Activated CD4-positive, alpha-beta T cell treated with anti-CD3 and anti-CD28 coated beads for 48 hours (primary cell): Measurements from ENCODE around the gene MZF1.
"Not testable (repeated sequence)": the region's sequence is repeated elsewhere in the genome, so short reads cannot be mapped to it uniquely, and the experiment has no call there.

ENCODE experiments used
- DNase-seq: peaks from one replicate; pipeline ENCODE4 v3.0.0-alpha.2; 2020

Gene MZF1

GRCh38 chr19:58572818-58573657 lies at the start of gene MZF1:
TSS of gene MZF1 (minus strand) at chr19:58573335. CDS start at chr19:58571389, 1,946 bp downstream.
- DNase-seq, result peak; percentile 100

DNA sequence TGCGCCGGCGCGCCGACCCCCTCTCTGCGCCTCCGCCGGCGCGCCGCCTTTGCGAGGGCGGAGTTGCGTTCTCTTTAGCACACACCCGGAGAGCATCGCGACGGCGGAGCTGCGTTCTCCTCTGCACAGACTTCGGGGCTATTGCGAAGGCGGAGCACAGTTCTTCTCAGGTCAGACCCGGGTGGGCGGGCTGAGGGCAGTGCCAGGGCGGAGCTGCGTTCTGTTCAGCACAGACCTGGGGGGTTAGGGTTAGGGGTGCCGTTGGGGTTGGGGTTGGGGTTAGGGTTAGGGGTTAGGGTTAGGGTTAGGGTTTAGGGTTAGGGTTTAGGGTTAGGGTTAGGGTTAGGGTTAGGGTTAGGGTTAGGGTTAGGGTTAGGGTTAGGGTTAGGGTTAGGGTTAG lies 34.1 kb upstream of the MZF1 start:
- not testable (repeated sequence) for DNase-seq

DNA sequence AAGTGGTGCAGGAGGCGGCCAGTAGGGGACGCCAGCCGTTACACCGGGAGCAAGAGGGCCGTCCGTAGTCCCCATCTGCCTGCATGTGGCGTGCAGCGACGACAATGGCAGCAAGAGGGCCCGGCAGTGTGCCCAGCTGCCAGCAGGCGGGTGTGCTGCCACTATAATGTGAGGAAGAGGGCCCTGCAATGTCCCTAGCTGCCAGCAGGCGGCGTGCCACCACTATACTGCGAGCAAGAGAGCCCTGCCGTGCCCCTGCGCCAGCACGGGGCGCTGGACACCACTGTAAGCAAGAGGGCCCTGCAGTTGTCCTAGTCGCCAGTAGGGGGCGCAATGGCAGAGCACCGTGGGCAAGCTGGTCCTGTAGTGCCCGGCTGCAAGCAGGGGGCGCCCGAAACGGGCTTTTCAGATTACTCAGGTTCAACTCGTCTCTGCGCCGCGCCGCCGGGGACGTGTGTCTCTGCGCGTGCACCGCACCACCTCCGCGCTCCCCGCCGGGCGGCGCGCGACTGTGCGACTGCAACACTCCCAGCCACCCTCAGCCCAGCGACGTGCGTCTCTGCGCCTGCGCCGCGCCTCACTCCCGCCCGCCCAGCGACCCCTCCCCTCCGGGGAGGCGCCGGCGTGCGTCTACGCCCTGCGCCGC lies 33.2 kb upstream of the MZF1 start:
- not testable (repeated sequence) for DNase-seq

DNA sequence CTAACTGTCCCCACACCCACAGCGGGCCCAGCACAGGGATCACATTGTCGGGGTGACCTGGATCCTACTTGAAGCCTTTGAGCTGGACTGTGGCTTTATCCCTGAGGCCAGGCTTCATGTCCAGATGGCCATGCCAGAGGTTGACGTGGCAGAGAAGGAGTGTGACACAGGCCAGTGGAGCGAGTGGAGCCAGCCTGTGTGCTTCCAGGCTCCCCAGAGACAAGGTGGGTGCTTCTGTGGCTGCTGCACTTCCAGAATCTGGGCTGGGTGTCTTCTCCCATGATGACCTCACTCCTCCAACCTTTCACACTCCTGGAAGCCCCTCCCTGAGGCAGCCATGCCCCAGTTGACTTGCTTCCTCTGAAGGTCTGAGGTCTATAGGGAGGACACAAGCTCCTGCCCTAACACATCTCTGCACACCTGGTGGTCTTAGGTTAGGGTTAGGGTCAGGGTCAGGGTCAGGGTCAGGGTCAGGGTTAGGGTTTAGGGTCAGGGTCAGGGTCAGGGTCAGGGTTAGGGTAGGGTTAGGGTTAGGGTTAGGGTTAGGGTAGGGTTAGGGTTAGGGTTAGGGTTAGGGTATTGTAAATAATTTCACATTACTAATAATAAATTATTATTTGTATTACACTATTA lies 13.1 kb upstream of the MZF1 start:
- DNase-seq, result no peak

DNA sequence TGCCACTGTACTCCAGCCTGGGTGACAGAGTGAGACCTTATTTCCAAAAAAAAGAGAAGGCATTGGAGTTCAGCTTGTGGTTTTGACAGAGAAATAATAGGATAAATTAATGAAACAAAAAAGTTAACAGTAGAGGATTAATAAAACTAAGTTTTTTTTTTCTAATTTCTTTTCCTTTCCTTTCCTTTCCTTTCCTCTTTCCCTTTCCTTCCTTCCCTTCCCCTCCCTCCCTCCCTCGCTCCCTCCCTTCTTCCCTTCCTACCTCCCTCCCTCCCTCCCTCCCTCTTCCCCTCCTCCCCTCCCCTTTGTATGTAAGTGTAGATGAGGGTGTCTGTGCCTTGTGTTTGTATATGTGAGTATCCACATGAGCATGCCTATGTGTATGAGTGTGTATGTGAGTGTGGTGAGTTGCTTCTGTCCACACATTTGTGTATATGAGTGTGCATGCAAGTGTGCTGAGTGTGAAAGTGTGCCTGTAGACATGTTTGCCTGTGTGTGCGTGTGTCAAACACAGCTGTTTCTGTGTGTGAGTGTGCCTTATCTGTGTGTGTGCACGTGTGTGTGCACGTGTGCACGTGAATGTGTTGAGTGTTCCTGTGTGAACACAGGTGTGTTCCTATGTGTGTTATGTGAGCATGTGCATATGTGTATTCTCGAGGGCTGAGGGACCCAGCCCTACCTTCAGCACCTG lies 12.5 kb upstream of the MZF1 start:
- DNase-seq, result no peak

- DNase-seq, result no peak
These were observed 11.6 kb upstream of the MZF1 start for GRCh38 chr19:58584498-58585441.

DNA sequence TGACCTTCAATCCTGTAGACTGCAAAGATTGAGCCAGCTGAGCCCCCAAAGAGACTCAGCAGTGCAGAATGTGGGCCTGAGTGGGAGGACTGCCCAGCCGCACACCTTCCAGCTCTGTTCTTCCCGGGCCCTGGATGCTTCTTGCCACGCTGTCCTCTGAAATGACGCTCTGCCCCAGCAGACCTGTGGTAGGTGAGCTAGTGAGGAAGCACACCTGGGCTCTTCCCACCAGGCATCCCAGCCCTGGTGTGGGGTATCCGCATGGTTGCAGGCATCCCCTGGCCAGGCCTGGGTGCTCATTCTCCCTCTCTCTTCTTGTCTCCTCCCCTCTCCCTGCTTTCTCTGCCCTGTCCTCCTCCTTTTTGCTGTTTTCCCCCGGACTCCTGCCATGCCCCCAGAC lies 9.8 kb upstream of the MZF1 start:
- no peak for DNase-seq

DNA sequence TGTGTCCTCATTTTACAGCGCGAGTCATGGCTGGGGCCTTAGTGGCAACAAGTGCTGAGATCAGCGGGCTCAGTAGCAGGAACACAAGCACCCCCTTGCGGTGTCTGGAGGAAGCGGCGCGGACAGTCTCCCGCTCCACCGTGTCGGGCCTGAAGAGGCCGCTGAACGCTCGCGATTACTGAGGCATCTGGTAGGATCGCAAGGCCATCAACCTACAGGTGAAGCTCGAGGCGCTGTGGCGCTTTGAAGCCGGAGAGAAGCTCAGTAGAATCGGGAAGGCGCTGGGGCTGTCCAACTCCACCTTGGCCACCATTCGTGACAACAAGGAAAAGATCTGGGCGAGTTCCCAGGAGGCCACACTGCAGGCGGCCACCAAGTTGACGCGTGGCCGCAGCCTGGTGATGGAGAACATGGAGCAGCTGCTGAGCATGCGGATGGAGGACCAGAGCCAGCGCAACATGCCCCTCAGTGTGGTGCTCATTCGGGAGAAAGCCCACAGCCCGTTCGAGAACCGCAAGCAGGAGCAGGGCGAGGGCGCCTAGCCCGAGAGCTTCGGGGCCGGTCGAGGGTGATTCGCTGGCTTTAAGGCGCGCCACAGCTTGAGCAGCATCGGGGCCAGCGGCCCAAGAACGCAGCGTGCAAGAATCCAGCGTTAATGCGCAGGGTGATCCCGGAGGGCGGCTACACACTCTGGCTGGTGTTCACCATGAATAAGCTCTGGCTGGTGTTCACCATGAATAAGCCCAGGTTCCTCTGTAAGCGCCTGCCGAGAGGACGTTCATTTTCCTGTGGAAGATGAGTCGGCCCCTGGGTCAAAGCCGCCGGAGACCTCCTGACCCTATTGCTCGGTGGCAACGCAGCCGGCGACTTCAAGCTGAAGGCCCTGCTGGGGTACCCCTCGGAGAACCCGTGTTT lies 8.3 kb upstream of the MZF1 start:
- peak; percentile 95 for DNase-seq

GRCh38 chr19:58579473-58580142 lies 6.5 kb upstream of the MZF1 start:
- DNase-seq, result no peak

GRCh38 chr19:58578012-58578925 lies 5.1 kb upstream of the MZF1 start:
- peak; percentile 51 for DNase-seq

DNA sequence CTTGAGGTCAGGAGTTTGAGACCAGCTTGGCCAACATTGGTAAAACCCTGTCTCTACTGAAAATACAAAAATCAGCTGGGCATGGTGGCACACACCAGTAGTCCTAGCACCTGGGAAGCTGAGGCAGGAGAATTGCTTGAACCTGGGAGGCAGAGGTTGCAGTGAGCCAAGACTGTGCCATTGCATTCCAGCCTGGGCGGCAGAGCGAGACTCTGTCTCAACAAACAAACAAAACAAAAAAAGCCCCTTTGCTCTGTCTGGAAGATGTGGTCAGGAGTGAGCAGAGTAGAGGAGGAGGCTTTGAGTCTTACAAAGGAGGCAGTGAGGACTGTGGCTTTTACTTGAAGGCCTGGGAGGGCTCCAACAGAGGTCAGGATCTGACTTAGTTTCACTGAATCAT lies 4.4 kb upstream of the MZF1 start:
- DNase-seq, result not testable (repeated sequence)

GRCh38 chr19:58575183-58576041 lies 2.3 kb upstream of the MZF1 start:
- DNase-seq, result peak; percentile 87

DNA sequence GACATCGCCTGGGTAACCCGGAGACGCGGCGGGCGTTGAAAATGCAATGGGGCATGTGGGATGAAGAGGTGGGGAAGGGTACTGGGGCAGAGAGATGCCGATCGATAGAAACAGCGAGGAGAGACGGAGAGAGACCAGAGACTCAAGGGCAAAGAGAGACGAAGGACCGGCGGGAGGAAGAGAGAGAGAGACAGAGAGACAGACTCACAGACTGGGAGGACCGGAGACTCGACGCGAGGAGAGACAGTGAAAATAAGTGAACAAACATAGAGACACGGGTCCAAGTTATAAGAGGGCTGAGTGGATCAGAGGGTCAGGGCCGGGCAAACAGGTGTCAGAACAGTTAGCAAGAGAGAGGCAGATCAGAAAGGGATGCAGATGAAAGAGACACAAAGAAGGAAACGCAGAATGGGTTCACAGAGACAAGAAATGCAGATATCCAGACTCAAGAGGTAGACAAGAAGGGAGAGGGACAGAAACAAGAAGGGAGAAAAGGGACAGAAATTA lies 576 bp upstream of the MZF1 start:
- no peak for DNase-seq

DNA sequence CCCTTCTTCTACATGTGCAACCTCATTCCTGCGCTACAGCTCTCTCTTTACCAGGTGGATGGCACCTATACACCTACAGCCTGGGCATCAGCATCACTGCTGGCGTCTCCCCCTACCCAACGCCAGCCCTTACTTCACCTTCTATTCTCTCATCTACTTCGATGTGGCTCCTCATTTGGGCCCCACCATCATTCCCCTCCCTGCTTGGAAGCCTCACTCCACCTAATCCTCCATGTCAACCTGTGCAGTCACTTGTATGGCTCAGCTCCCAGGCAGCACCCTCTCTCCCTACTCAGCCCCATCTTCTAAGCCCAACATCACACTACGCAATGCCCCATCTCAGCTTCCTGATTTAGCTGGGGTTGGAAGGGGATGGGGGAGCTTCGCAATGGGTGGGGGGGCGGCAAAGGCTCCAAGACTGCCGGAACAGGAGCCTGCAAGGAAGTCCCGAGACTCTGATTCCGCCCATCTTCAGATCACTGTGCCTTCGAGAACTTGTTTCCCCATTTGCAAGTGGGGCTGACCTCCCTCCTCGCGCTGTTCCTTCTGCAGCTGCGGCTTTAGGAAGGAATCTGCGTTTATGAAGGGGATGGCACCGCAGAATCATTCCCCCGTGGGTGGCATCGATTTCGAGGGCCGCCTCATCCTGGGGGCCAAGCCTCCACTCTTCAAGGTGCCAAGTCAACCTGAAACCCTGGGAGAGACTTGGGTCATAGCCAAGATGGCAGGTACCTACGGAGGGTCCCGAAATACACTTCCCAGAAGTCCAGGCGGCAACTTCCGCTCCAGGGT lies 913 bp downstream of the MZF1 start:
- no peak for DNase-seq

DNA sequence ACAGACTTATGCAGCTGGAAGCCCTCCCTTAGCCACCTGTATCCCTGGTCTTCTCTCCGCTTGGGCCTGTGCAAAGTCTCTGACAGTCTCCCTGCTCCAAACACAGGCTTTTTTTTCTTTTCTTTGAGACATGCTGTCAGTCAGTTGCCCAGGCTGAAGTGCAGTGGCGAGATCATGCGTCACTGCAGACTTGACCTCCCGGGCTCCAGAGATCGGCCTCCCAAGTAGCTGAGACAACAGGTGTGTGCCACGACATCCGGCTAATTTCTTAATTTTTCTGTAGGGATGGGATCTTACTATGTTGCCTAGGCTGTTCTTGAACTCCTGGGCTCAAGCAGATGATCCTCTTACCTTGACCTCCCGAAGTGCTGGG lies 1.6 kb downstream of the MZF1 start:
- no peak for DNase-seq

DNA sequence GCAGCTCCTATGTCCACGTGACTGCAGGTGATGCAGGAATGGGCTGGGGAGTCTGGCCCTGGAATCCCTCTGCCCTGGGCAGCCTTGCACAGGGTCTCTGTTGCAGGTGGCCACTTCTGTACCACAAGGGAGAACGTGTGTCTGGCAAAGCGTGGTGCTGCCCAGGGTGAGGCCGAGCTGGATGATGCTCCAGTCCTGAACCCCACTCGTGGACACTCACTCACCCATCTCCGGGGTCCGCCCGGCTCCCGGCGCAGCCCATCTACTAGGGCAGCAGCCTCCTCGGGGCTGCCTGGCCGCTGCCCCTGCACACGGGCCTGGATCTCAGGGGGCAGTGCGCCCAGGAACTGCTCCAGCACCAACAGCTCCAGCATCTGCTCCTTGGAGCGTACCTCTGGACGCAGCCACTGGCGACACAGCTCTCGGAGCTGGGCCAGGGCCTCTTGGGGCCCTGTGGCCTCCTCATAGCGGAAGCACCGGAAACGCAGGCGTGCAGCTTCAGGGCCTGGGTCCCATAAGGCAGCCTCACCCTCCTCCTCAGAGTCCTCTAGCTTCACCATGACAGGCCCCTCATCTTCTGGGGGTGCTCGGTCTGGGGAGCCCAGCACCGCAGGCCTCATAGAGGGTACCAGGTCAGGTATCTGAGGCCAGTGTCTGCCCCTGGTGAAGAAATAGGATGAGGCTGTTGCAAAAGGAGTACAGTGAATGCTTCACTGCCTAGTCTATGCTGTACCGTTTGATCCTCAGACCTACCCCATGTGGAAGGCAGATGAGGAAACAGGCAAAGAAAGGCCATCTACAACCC lies 2.2 kb downstream of the MZF1 start:
- DNase-seq, result no peak
